SIG-M5 treated with dmso at 0.1 percent for 504 hours (cell line): ENCODE measurements around the gene DLL4.

ENCODE experiments used
- DNase-seq: peaks from one replicate; lab custom pipeline; 2025; ENCODE audit not compliant: unreplicated experiment; lab: John Stamatoyannopoulos, UW

Gene DLL4

DNA sequence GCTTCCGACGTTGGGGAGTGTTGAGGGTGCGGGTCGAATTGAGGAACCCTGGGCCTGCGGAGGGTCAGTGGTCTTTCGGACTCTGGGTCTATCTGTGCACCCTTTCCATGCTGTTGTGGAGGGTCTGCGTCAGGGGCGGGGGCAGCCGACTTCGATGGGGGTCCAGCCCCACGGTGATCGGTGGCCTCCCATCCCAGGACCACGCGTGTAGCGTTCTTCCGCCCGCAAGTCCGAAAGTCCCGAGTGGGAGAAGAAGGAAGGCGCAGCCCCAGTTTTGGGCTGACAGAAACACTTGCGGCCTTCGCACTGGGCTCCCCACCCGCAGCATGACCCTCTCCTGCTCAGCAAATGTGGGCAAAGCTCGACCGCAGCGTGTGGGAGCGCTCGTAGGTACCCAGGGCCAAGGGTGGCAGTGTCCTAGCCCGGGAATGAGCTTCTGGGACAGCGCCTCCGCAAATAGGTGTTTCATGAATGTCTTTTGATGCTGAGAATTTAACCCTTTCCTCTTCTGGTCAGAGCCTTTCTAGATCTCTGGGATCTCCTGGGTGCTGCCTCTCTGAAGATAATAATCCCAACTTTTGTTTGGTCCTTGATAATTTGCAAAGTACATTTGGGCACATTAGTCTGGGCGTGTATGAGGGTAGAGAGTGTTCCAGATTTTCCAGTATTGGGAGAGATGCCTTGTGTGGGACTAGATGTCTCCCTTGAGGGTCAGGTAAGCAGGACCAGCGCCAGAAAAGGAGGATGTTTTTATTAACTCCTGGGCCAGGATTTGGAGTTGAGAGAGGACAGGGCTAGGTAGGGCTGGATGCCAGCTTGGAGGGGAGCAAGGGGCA lies 2.3 kb upstream of the DLL4 start:
- DNase-seq: no peak

DNA sequence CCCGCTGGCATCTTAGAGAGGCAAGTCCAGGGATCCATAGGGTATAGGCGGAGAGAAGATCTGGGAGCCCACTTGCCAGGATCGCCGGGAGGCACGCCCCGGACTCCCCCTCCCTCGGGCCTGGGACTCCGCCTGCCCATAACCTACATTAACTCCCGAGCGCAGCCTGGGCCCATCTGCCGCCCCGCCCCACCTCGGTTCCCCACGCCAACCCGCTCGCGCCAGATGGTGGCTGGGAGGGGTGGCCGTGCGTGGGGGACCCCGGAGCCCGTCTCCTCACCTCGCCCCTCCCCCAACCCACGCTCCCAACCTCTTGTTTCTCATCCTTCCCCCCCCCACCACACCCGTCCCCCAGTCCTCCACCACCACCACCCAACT lies 1.7 kb upstream of the DLL4 start:
- DNase-seq: no peak

DNA sequence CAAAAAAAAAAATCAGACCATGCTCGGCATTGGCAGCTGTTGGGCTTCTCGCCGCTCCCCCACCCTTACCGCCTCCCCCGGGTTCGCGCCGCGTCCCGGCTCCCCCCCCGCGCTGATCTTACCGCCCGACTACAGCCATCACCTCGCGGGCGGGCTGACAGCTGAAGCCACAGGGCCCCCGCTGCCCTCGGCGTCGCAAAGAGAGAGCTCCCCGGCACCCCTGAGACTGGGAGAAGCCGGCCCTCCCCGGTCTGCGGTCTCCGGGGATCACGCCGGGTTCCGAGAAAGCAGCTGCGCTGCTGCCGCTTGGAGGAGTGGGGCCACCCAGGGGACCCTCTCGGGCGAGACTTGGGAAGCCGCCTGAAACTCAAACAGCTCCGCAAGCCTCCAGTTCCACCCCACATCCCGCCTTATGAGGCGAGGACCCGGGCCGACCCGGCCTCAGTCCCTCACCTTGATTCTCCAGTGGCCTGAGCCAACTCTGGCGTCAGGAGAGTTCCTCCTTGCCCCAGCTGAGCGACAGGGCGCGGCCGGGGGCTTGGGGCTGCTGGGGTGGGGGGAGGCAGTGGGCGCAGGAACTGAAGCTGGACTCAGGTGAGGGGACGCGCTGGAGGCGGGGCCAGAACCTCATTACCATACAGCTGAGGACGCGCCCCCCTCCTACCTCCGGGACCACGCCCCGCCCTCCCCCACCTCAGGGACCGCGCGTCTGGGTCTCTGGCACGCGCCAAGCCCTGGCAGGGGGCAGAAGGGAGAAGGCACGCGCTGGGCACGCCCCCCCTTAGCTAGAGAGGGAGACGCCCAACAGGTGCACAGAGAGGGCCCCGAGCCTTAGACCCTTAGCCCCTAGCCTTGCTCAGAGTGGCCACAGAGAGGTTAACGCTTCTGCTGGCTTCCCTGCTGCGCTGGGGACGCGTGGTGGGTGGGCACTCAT lies 1.0 kb upstream of the DLL4 start:
- no peak for DNase-seq

DNA sequence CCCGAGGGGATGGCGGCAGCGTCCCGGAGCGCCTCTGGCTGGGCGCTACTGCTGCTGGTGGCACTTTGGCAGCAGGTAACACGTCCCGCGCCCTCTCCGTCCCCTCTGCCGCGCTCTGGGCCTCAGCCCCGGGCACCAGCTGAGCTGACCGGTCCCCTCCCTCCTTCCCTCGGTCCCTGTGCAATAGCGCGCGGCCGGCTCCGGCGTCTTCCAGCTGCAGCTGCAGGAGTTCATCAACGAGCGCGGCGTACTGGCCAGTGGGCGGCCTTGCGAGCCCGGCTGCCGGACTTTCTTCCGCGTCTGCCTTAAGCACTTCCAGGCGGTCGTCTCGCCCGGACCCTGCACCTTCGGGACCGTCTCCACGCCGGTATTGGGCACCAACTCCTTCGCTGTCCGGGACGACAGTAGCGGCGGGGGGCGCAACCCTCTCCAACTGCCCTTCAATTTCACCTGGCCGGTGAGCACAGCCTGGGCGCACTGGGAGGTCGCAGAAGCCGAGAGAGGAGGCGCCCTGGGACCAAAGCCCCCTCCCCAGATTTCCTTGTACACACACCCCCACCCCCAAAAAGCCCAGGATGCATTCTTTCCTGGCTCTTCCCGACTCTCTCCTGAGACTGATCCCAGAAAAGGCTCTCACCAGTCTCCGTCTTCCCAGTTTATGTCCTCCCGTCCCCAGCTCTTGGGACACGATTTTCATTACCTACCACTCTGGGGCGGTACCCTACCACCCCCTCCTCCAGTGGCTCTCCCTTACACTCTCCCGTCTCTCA lies 705 bp downstream of the DLL4 start:
- DNase-seq: no peak

DNA sequence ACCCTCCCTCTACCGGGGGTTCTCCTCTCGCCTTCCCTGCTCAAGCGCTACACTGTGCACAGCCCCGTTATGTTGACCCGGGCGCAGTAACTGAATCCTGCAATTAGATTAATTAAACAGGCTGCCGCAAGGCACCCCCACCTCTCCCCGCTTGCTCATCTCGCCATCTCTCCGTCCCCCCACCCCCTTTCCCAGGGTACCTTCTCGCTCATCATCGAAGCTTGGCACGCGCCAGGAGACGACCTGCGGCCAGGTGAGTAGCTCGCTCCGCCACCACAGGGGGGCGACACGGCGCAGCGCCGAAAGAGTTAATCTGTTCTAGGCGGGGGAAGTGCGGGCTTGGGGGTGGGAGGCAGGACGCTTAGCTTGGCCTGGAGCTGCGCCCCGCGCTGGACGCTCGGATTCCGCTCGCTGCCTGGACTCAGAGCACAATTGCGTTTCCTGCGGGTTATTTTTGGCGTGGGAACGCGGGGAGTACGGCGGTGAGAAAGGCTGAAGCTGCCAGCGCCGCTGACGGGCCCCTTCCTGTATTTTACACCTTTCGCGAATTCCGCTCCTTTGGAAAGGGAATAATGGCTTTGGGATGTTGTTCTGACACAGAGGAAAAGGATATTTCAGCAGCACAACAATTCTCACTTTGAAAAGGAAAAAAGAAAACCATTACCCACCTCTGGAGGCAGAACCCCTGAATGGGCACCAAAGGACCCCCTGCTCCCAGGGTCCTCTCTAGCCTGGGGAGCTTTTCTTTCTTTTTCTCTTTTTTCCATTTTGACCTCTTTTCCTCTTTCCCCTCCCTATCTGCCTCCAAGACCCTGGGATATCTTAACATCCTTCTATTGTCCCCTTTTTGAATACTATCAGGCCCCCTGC lies 1.5 kb downstream of the DLL4 start:
- no peak for DNase-seq

DNA sequence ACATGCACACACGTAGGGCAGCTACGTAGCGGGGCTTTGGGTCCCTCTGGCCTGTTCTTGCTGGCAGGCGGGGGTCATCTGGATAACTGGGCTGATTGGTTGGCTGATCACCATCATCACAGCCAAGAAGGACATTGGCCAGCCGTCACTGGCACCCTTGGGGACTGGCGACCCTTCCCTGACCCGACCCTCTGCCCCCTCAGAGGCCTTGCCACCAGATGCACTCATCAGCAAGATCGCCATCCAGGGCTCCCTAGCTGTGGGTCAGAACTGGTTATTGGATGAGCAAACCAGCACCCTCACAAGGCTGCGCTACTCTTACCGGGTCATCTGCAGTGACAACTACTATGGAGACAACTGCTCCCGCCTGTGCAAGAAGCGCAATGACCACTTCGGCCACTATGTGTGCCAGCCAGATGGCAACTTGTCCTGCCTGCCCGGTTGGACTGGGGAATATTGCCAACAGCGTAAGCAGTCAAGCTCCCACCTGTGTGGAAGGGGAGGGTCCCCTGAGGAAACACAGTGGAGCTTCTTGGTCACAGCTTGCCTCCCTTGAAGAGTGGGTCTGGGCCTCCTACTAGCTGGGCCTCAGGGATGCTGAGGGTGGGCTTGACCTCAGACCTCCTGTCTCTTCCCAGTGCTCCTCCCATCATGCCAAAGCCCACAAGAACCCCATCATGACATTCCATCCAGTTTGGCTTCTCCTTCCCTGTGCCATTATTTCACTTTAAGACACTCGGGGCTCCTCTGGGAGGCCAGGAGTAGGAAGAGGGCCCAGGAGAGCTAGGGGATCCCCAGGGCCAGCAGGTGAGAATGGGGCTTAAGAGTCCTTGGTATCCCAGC lies 2.4 kb downstream of the DLL4 start:
- no peak for DNase-seq

DNA sequence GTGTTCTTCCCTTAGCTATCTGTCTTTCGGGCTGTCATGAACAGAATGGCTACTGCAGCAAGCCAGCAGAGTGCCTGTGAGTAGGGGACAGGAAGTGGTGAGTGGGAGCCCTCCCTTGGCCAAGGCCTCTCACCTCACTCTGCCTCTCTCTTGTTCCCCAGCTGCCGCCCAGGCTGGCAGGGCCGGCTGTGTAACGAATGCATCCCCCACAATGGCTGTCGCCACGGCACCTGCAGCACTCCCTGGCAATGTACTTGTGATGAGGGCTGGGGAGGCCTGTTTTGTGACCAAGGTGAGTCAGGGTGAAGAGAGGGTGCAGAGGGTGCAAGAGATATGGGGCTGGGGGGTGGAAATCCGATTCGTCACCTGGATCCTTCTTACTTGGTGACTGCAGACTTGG lies 3.0 kb downstream of the DLL4 start:
- no peak for DNase-seq

DNA sequence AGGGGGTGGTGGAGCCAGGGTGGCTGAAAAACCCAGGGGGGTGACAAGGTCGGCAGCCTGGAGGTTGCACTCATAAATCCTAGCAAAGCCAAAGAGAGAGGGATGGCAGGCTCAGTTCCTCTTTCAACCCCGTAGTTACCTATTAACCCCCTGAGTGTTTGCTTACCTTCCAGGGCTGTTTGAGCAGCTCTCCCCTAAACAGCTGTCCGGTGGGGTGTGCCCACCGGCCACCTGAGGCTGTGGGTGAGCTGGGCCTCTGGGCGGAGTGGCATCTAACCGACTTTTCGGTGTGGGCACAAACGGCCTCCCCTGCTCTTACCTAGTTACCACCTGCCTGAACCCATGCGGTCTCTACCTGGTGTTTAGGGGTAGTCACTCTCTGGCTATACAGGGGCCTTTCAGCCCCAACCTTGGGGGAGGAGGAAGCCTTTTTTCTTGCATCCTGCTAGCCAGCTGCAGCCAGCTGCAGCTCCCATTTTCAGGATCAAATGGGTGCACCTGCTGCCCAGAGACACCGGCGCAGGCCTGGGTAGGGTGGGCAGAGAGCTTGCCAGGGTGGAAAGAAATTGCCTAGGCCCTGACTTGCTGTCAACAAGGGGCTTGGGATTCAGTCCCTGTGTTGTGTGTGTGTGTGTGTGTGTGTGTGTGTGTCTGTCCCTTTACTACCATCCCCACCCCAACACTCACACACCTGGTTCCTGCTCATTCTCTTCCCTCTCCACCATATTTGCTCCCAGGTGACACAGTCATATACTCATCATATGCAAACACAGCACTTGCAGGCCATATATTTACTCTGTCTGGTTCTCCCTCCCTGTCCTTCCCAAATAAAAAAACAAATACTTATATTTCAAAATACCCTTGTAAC lies 3.7 kb downstream of the DLL4 start:
- DNase-seq: no peak

DNA sequence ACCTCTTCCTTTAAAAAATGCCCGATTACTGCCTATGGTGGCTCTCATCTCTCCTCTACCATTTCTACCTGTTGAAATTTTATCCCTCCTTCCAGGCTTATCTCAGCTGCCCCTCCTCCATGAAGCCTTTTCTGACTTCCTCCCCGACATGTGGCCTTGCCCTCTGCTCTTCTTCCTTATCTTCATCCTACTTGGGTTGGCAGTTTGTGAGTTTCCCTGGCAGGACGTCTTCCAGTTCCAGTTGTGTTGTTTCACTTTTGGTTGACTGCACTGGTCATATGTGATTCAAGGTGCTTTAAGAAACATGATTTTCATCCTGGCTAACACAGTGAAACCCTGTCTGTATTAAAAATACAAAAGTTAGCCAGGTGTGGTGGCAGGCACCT lies 4.4 kb downstream of the DLL4 start:
- DNase-seq: no peak

DNA sequence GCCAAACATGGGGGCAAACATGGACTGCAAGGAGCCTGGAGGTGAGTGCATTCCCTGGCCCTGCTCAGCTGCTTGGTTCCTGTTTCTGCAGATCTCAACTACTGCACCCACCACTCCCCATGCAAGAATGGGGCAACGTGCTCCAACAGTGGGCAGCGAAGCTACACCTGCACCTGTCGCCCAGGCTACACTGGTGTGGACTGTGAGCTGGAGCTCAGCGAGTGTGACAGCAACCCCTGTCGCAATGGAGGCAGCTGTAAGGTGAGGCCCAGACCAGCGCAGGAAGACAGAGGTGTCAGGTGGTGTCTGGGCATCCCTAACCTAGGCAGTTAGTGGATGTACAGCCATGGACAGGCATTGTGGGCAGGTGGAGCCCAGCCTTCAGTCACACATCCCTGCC lies 5.3 kb downstream of the DLL4 start:
- no peak for DNase-seq

DNA sequence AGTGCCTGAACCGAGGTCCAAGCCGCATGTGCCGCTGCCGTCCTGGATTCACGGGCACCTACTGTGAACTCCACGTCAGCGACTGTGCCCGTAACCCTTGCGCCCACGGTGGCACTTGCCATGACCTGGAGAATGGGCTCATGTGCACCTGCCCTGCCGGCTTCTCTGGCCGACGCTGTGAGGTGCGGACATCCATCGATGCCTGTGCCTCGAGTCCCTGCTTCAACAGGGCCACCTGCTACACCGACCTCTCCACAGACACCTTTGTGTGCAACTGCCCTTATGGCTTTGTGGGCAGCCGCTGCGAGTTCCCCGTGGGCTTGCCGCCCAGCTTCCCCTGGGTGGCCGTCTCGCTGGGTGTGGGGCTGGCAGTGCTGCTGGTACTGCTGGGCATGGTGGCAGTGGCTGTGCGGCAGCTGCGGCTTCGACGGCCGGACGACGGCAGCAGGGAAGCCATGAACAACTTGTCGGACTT lies 7.1 kb downstream of the DLL4 start:
- DNase-seq: no peak

DNA sequence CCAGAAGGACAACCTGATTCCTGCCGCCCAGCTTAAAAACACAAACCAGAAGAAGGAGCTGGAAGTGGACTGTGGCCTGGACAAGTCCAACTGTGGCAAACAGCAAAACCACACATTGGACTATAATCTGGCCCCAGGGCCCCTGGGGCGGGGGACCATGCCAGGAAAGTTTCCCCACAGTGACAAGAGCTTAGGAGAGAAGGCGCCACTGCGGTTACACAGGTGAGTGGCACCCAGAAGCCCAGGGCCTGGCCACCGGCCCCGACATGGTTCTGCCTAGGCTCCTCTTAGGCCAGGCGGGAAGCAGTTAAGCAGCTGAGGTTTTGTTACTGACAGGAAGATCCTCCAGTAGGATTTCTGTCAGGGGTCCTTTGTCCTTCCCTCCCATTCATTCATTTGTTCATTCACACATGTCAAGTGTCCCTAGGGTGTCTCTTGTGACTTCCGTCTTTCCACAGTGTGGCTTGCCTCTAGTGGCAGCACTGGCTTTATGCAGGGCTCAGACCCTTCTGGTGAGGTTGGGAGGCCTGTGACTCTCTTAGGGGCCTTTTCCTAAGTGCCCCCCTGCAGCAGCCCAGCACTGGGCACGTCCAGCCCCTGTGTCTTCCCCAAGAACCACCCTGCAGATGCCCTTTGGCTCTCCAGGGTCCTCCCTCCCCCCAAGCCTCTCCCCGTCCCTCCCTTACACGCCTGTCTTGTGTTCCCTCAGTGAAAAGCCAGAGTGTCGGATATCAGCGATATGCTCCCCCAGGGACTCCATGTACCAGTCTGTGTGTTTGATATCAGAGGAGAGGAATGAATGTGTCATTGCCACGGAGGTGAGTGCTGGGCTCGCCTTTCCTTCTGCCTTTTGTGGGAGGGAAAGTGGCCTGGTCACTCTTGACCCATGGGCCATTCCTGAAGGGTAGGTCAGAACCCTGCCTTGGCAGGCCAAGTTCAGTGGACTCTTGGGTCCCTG lies 7.8 kb downstream of the DLL4 start:
- DNase-seq: no peak

DNA sequence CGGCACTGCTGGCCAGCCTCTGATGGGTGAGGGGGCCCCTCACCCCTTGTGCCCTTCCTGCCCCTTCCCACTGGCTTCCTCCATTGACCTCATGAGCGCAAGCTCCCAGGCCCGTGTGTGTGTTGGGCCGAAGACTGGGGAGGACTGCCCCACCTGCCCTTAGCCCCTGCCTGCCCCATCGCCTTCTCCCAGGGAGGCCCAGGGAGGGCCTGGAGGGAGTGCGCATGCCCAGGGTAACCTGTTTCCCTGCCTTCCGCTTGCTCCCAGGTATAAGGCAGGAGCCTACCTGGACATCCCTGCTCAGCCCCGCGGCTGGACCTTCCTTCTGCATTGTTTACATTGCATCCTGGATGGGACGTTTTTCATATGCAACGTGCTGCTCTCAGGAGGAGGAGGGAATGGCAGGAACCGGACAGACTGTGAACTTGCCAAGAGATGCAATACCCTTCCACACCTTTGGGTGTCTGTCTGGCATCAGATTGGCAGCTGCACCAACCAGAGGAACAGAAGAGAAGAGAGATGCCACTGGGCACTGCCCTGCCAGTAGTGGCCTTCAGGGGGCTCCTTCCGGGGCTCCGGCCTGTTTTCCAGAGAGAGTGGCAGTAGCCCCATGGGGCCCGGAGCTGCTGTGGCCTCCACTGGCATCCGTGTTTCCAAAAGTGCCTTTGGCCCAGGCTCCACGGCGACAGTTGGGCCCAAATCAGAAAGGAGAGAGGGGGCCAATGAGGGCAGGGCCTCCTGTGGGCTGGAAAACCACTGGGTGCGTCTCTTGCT lies 8.8 kb downstream of the DLL4 start:
- DNase-seq: peak; percentile 45

DNA sequence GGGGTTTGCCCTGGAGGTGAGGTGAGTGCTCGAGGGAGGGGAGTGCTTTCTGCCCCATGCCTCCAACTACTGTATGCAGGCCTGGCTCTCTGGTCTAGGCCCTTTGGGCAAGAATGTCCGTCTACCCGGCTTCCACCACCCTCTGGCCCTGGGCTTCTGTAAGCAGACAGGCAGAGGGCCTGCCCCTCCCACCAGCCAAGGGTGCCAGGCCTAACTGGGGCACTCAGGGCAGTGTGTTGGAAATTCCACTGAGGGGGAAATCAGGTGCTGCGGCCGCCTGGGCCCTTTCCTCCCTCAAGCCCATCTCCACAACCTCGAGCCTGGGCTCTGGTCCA lies 9.4 kb downstream of the DLL4 start:
- no peak for DNase-seq

DNA sequence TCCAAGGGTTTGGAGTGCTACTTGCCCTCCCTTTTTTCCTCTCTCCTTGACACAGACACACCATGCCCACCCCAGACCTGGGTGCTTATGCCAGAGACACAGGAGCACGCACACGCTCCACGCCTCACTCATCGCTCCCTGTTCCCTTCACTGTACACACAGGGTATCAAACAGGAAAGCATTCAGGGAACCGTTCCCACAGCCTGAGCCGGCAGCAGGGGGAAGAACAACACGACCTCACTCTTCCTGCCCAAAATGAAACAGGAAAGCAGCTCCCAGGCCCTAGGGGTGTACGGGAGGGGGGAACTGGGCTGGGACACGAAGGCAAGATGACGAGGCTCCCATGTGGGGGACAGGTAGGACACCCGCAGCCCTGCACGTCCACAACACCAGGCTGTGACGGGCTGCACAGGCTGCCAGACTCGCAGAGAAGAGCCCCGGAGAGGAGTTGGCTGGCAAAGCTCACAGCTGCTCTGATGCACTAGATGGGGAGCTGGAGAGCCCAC lies 11.2 kb downstream of the DLL4 start:
- DNase-seq: no peak

DNA sequence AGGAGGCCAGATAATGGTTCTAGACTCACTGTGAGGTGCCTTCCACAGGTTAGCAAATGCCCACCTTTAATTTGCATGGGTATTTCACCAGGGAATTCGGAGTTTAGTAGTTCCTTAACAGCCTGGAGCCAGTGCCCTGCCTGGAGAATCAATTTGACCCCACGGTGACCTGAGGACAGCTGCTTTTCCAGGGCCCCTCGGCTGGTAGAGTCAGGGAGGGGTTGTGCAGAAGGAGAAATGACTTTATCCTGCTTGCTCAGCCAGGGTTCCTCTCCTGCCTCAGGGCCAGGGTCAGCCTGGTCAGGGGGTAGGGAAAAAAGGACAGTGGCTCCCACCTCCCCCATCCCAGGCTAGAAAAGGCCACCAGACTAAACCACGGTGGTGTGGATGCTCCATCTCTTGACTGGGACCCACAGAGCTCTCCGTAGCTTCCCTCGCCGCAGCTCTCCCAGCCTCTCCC lies 12.0 kb downstream of the DLL4 start:
- DNase-seq: no peak
